GM21526 (cell line): ENCODE results near the gene MON1A.
"Not testable (repeated sequence)": the region's sequence is repeated elsewhere in the genome, so short reads cannot be mapped to it uniquely, and the experiment has no call there.

ENCODE experiments used
- ATAC-seq: cut with Tn5 transposase; IDR thresholded peaks from one replicate; pipeline ENCODE4 v1.9.1; 2021; ENCODE audit warnings: moderate library complexity; ENCODE audit not compliant: unreplicated experiment, low FRiP score

The MON1A gene

DNA sequence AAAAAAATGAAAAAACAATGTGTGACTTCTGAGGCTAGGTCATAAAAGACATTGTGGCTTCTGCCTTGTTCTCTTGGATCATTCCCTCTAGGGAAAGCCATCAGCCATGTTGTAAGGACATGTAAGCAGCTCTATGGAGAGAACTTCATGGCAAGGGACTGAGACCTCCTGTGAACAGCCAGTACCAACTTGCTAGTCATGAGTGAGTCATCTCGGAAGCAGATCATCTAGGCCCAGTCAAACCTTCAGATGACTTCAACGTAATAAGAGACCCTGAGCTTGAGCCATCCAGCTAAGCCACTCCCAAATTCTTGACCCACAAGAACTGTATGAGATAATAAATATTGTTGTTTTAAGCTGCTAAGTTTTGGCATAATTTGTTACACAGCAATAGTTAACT is 4.9 kb downstream of the MON1A start:
- no peak for ATAC-seq

DNA sequence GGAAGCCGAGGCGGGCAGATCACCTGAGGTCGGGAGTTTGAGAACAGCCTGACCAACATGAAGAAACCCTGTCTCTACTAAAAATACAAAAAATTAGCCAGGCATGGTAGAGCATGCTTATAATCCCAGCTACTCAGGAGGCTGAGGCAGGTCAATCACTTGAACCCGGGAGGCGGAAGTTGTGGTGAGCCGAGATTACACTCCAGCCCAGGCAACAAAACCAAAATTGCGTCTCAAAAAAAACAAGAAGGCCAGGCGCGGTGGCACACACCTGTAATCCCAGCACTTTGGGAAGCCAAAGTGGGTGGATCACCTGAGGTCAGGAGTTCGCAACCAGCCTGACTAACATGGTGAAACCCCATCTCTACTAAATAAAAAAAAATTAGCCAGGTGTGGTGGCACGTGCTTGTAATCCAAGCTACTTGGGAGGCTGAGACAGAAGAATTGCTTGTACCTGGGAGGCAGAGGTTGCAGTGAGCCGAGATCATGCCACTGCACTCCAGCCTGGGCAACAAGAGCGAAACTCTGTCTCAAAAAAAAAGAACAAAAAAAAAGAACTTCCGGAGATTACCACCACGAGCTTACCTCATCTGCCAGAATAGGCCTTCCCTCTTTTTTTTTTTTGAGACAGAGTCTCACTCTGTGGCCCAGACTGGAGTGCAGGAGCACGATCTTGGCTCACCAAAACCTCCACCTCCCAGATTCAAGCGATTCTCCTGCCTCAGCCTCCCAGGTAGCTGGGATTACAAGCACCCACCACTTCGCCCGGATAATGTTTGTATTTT is 11.6 kb downstream of the MON1A start:
- ATAC-seq: not testable (repeated sequence)

DNA sequence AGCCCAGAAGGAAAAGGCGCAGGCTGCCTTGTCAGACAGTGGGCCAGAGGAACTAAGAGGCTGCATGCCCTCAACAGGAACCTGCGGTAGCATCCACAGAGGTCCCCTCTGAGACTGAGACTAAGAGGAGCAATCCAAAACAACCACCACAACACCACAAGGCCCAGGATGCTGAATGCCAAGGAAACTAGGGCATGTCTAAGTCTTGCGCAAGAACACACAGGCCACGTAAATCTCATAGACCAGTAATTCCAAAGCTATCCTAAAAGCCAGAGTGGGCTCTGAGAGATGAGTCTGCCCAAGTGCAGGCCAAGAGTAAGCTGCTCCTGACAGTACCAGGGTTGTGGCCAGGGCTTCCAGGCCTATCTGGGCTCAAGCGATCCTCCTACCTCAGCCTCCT is 12.9 kb downstream of the MON1A start:
- ATAC-seq: no peak

- ATAC-seq: no peak
Observed at GRCh38 chr3:49914906-49915305, 14.7 kb downstream of the MON1A start.

GRCh38 chr3:49912881-49913281 is 16.7 kb downstream of the MON1A start:
- ATAC-seq: no peak

DNA sequence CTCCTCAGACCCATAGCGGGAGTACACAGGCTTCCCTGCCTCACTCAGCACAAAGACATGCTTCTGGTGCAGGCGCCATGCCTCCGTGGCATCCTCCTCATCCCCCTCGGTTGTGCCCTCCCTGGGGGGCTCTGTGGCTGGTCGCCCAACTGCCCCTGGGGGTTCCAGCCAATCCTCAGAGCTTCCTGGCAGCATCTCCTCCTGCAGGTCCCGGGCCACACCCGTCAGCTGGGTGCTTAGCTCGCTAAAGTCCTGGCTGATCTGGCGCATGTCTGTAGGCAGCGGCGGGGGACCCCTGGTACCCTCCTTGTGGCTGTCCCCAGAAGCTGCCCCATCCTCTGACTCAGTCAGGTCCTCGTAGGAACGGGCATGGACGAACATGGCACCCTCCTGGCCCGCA is 18.0 kb downstream of the MON1A start:
- ATAC-seq: no peak

DNA sequence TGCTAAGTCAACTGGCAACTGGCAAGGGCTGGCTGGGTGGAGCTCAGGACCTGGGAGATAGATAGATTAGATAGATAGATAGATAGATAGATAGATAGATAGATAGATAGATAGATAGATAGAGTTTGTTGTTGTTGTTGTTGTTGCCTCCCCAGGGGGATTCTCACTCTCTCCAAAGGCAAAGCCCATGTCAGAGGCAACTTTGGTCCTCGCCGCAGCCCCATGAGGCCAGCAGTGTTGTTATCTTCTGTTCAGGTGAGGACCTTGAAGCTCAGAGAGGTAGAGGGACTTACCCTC is 18.5 kb downstream of the MON1A start:
- ATAC-seq: no peak

DNA sequence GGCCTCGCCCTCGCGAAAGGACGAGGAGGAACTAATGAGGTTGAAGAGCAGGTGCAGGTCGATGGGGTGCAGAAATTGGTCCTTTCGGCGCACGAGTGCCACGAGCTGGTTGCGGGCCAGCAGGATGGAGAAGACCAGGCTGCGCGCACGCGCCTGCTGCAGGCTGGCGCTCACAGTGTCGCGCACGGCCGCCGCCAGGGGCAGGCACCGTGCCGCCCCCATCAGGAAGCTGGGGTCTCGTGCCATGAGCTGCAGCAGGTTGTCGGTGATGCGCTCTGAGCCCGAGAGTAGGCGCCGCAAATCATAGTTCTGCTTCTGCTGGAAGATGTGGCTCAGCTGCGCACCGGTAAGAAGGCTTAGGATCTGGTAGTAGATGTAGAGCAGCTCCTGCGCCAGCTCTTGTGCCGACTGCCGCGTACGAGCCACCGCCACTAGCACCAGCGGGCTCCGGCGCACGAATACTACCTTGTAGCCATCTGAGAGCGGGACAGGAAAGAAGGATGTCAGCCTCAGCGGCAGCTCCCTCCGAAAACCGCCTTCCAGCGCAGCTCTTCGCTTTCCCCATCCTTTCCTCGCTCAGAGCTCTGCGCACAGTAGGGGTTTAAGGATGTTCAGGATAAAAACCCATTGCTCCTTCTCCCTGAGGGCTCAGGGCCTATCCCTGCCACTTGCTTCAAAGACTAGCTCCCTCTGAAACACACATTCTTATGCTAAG is 19.0 kb downstream of the MON1A start:
- ATAC-seq: no peak

DNA sequence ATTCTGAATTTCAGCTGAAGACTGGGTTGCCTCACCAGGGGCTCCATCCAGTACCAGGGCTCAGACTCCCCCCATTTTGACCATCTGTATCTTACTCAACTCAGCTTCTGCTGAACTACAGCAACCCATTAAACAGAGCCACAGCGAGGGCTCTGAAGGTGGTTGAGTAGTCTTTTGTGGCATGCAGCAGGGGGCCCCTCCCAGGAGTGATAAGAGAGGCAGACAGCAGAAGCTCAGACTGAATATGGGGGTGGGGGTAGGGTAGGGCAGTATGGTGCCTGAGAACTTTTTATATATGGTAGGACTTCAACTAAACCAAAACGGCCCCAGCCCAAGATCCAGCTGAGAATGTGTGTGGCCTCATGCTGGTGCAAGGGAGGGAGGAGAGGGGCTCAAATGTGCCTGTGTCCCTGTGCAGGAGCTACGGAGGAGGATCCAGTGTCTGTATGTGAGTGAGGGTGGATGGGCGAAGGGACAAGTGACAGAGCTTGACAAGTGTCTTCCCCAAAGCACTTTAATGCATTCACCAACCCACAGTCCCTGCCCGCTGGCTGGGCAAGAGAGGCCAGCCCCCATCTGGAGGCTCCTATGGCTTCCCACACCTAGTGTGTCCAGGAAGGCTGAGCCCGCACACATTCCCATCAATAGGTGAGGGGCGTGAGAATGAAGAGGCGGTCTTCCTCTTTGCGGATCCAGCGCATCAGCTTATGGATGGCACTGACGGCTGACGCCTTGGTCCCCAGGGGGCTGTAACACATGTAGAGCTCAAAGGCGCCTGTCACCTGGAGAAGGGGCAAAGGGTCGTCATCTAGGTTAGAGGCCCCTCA is 21.0 kb downstream of the MON1A start:
- no peak for ATAC-seq

DNA sequence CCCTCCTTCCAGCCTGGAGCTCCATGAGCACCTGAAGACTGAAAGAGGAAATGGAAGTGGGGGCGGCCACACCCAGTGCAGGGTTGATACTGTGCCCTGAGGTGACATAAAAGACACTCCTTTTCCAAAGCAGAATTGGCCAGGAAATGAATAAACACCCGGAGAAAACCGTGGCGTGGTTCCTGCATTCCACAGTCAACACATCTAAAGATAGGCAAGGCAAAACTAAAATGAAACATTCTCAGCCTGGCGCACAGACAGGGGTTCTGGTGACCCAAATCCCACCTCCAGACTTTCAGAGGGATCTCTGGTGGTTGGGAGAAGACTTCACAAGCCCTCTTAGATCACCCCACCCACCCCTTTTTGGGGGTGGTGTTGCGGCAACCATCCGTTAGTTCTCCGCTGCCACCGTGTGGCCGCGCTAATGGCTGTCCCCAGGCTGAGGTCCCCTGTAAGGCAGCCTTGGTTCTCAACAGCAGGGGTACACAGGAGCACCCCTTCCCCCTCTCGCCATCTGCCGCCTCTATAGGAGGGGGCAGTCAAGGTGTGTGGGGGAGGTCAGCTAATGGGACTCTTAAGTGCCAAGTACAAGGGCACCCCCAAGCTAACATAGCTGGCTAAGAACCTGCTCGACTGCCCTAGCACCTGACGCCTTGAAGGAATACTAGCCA is 23.4 kb downstream of the MON1A start:
- peak; percentile 37 for ATAC-seq

DNA sequence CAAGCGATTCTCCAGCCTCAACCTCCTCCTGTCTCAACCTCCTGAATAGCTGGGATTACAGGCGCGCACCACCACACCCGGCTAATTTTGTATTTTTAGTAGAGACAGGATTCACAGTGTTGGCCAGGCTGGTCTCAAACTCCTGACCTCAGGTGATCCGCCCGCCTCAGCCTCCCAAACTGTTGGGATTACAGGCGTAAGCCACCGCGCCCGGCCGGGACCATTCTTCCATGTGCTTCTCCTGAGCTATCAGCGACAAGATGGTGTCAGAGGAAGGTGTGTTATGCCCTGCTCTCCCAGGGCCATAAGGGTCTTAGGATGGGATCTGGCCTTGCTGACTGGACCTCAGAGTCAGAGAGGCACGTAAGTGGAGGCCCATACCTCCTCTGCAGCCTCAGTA is 25.2 kb downstream of the MON1A start:
- not testable (repeated sequence) for ATAC-seq

DNA sequence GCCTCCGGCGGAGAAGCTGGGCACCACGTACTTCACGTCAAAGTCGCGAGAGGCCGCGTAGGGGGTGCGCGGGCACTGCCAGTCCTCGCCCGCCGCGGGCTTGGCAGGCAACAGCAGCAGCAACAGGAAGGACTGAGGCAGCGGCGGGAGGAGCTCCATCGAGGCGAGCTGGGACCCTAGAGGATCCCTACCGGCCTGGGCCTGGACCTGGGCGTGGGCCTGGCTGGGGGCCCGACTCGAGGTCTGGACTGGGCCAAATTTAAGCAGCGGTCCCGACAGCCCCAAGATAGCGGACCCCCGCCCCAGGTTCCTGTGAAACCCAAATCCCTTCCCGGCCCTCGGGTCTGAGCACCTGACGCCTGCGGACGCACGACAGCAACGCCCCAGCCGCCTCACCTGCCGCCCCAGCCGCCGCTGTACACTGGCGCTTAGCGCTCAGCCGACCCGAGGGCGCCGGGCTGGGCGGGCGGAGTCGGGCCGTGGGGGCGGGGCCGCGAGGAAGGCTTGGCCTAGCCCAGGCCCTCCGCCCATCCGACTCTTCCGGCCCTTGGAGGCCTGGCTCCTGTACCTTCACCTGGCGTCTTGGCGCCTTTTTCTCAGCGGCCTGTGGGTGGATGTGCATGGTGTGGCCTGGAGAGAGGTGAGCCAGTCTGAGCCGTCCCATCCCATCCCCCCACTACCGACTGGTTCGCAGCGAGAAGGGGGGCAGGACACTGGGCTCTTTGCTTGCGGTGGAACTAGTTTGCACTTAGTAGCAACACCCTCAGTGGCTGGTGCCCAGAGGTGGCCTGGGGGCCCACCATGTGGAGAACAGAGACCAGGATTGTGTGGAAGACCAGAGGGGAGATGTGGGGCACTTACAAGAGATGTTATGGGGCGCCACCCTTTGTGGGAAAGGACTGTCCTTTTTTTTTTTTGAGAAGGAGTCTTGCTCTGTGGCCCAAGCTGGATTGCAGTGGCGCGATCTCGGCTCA is 25.9 kb downstream of the MON1A start, which contains the start of gene MST1R:
MST1R (minus strand) TSS at position 423 of the 974 bp plus-strand sequence; CDS start at position 159, 264 bp downstream.
- ATAC-seq: peak; percentile 61

- ATAC-seq: no peak
Observed at GRCh38 chr3:49902511-49903345, 26.9 kb downstream of the MON1A start.

GRCh38 chr3:49901366-49902339 is 28.0 kb downstream of the MON1A start:
- ATAC-seq: no peak

DNA sequence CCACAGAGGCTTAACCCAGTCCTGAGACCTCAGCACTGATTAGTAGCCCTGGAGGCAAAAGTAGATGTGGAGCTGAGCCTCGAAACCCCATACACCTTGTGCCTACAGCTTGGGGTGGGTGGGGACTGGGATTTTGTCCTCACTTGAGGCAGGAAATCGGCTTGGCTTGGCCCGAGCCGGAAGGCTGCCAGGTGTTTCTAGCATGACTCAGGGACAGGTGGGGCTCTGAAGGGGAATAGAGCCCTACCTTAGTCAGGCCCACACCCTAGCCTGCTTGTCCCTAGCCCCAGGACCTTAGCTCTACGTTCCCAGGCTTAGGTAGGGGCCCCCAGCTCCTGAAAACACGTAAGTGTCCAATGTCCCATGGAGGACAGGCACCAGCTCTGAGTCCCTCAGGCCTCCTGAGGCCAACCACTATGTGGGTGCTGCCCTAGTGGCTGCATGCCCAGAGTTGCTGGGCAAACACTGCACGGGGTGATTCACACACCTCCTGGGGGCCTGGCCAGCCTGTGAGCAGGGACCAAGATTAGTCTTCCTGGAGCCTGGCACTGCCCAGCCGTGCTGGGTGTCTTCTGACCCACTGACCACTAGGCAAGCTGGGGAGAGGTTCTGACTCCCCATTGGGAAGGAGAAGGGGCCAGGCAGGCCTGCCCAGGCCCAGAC is 29.0 kb downstream of the MON1A start:
- no peak for ATAC-seq

- no peak for ATAC-seq
Observed at GRCh38 chr3:49899815-49900214, 29.8 kb downstream of the MON1A start.

DNA sequence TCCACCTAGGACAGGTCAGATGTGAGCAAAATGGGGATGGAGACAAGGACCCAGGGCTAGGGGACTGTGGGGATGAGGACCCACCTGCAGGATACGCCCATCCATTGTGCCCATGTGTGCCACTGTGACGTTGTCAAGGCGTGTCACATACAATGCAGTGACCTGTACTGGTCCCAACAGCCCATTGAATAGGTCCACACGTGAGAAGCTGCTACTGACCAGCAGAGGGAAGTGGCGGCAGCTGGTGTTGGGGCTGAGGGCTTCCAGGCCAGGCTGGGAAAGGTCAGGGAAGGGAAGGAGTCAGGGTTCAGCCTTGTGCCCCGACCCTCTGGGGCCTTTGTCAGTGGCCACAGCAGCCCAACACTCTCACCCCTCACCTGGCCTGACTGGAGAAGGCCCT is 30.6 kb downstream of the MON1A start:
- no peak for ATAC-seq
